ENCODE results near the gene KLHL30.

Gene KLHL30

DNA sequence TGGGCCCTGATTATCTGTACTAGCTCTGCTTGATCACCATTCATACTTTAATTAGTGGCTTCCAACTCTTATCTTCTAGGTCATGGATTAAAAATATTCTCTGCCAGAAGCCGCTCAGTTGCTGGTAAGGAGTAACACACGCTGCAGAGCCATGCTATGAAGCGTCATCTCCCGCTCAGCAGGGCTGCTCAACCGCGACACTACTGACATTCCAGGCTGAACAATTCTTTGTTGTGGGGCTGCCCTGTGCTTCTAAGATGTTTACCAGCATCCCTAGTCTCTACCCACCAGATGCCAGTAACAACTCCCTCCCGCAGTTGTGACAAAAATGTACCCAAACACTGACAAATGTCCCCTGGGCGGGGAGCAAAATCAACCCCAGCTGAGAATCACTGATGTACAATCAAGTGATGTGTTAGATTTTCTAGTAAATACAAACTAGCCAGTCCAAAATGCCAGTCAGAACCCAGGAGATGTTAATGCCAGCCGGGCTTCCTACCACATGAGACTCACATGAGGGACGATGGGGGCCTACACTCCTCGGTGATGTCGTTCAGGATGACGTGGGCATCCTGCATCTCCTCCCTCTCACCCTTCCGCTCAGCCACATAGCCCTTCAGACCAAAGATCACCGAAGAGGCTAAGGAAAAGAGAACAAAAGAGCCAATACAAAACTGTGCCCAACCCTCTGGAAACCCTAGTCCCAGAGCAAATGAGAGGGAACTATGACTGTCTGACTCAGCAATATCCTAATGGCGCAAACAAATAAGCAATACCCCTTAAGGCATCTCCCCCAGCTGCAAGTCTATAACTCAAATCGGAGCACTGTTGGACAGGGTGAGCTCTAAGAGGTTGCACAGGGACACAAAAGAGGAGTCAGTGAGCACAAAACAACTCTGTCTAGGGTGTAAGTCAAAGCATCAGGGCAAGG, 49.4 kb downstream of the KLHL30 start:
- no peak for DNase-seq

DNA sequence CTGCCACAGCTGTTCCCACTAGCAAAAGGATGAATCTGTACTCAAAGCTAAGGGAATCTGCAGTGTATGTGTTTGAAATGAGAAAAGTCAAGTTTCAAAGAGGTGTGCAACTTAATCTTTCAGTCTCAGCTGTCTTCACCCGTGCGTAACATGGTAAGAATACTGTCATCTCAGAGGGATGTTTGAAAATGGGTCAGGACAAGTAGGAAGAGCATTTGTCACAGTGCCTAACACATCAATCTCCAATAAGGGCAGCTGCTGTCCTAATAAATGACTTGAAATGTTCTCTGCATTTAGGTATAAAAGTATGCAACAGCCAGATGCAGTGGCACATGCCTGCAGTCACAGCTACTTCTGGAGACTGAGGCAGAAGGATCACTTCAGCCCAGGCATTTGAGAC, 52.0 kb downstream of the KLHL30 start:
- DNase-seq = no peak

Data from SW 1271 (cell line).